HepG2 (cell line): Measurements from ENCODE around the gene DGUOK. TPM values are rescaled to one million over a fixed set of nuclear protein-coding genes. Genes with fewer than 3 reads are reported as not detected.

Source experiments
- ATF1 ChIP-seq: IDR thresholded peaks from 2 replicates; pipeline ENCODE4 v1.6.1; 2016; ENCODE audit warnings: mild to moderate bottlenecking, control low read depth
- FOXA1 ChIP-seq, 2 experiments: fragments of 450-650 bp in 1 of 2; sonication (generic) in 1 of 2; formaldehyde crosslinking in 1 of 2; IDR thresholded peaks; 2 replicates each; pipeline versions ENCODE4 v1.4.0 to v1.6.1; 2016 to 2020; ENCODE audit warnings: missing genetic modification reagents in 1 of 2
- GABPA ChIP-seq, 2 experiments: IDR thresholded peaks; 2 replicates each; pipeline ENCODE4 v1.6.1; 2011 to 2016; ENCODE audit warnings: low read depth in 2 of 2, low read length in 1 of 2, missing biosample characterization in 1 of 2, missing genetic modification characterization in 1 of 2
- IKZF1 ChIP-seq: fragments of 450-650 bp; IDR thresholded peaks from 2 replicates; pipeline ENCODE4 v1.7.1; 2016
- MBNL3 ChIP-seq: fragments of 250-450 bp; sonication (Bioruptor Pico); conservative IDR thresholded peaks from 2 replicates; pipeline ENCODE4 v1.8.0; 2022; ENCODE audit warnings: mild to moderate bottlenecking, inconsistent platforms
- NFATC3 ChIP-seq: sonication (generic); formaldehyde crosslinking; IDR thresholded peaks from 2 replicates; pipeline ENCODE4 v1.5.1; 2020; ENCODE audit warnings: mild to moderate bottlenecking, missing genetic modification reagents
- PAX8 ChIP-seq: sonication (generic); formaldehyde crosslinking; IDR thresholded peaks from 2 replicates; pipeline ENCODE4 v1.8.0; 2022; ENCODE audit warnings: mild to moderate bottlenecking, missing genetic modification reagents, borderline replicate concordance
- RORA ChIP-seq: sonication (generic); formaldehyde crosslinking; IDR thresholded peaks from 2 replicates; pipeline ENCODE4 v1.5.0; 2020; ENCODE audit warnings: mild to moderate bottlenecking, missing genetic modification reagents, moderate library complexity
- SMAD9 ChIP-seq: sonication (generic); formaldehyde crosslinking; IDR thresholded peaks from 2 replicates; pipeline ENCODE4 v1.5.1; 2020; ENCODE audit warnings: mild to moderate bottlenecking, missing genetic modification reagents
- SMC3 ChIP-seq: IDR thresholded peaks from 2 replicates; pipeline ENCODE4 v1.6.1; 2011; ENCODE audit warnings: low read length, improper control_type of control experiment
- TGIF2 ChIP-seq: IDR thresholded peaks from 2 replicates; pipeline ENCODE4 v1.6.1; 2016; ENCODE audit warnings: control low read depth, missing compliant biosample characterization
- THYN1 ChIP-seq: sonication (generic); formaldehyde crosslinking; IDR thresholded peaks from 2 replicates; pipeline ENCODE4 v1.8.1; 2023; ENCODE audit warnings: low read depth, mild to moderate bottlenecking, moderate library complexity, missing genetic modification reagents, borderline replicate concordance
- ZFP36L2 ChIP-seq: sonication (generic); formaldehyde crosslinking; IDR thresholded peaks from 2 replicates; pipeline ENCODE4 v1.4.0; 2020; ENCODE audit warnings: missing genetic modification reagents
- ZFX ChIP-seq: sonication (generic); formaldehyde crosslinking; IDR thresholded peaks from 2 replicates; pipeline ENCODE4 v1.4.0; 2020; ENCODE audit warnings: mild to moderate bottlenecking, low read depth, missing genetic modification reagents, moderate library complexity
- ZFY ChIP-seq: sonication (generic); formaldehyde crosslinking; IDR thresholded peaks from 2 replicates; pipeline ENCODE4 v1.4.0; 2020; ENCODE audit warnings: missing genetic modification reagents
- ZNF10 ChIP-seq: sonication (generic); formaldehyde crosslinking; IDR thresholded peaks from 2 replicates; pipeline ENCODE4 v1.4.0; 2020; ENCODE audit warnings: mild to moderate bottlenecking, low read depth, missing genetic modification reagents, borderline replicate concordance
- ZNF124 ChIP-seq: sonication (generic); formaldehyde crosslinking; IDR thresholded peaks from 2 replicates; pipeline ENCODE4 v1.4.0; 2020; ENCODE audit warnings: missing genetic modification reagents
- ZSCAN9 ChIP-seq: IDR thresholded peaks from 2 replicates; pipeline ENCODE4 v1.6.1; 2016; ENCODE audit warnings: borderline replicate concordance
- polyA plus RNA-seq, 8 experiments: library from polyadenylated mRNA; depleted of rRNA in 3 of 8; stranded (reverse) in 7 of 8; unstranded in 1 of 8; fragments of >200 nt; fragmentation: Illumina TruSeq in 4 of 8; extraction: Trizol in 4 of 8; gene quantifications; 2 replicates each; pipeline versions ENCODE4 v1.2.1 to v1.2.3, GENCODE V29; 2011 to 2016; ENCODE audit warnings: low read depth in 4 of 8, missing spikeins in 1 of 8, mixed read lengths in 1 of 8; ENCODE audit not compliant: insufficient read depth in 1 of 8
- total RNA-seq, 5 experiments: library from RNA; depleted of rRNA; stranded (reverse); fragments of >200 nt; fragmentation: Illumina TruSeq; extraction: Trizol; gene quantifications; 2 replicates each; pipeline ENCODE4 v1.2.3, GENCODE V29; 2016; ENCODE audit warnings: low read depth in 1 of 5
- TF ChIP-seq, protein P1 (sequence below): sonication (generic); formaldehyde crosslinking; IDR thresholded peaks from 2 replicates; pipeline ENCODE4 v1.5.0; 2020; ENCODE audit warnings: mild to moderate bottlenecking, missing genetic modification reagents
- TF ChIP-seq, protein P2 (sequence below): IDR thresholded peaks from 2 replicates; pipeline ENCODE4 v1.6.1; 2016
- TF ChIP-seq, protein P3 (sequence below): sonication (generic); formaldehyde crosslinking; conservative IDR thresholded peaks from 2 replicates; pipeline ENCODE4 v1.5.0; 2020; ENCODE audit warnings: missing genetic modification reagents
- TF ChIP-seq, protein P4 (sequence below): IDR thresholded peaks from 2 replicates; pipeline ENCODE4 v1.6.1; 2016; ENCODE audit warnings: missing genetic modification reagents, missing compliant biosample characterization
- TF ChIP-seq, protein P5 (sequence below): IDR thresholded peaks from 2 replicates; pipeline ENCODE4 v1.6.1; 2016; ENCODE audit warnings: low read depth, borderline replicate concordance

The DGUOK gene
- total and polyA plus RNA-seq, 2 of the 13 experiments (the other 11 are each of a cell fraction or from before 2014, with no cell fraction given) = 105 to 137 TPM

DNA sequence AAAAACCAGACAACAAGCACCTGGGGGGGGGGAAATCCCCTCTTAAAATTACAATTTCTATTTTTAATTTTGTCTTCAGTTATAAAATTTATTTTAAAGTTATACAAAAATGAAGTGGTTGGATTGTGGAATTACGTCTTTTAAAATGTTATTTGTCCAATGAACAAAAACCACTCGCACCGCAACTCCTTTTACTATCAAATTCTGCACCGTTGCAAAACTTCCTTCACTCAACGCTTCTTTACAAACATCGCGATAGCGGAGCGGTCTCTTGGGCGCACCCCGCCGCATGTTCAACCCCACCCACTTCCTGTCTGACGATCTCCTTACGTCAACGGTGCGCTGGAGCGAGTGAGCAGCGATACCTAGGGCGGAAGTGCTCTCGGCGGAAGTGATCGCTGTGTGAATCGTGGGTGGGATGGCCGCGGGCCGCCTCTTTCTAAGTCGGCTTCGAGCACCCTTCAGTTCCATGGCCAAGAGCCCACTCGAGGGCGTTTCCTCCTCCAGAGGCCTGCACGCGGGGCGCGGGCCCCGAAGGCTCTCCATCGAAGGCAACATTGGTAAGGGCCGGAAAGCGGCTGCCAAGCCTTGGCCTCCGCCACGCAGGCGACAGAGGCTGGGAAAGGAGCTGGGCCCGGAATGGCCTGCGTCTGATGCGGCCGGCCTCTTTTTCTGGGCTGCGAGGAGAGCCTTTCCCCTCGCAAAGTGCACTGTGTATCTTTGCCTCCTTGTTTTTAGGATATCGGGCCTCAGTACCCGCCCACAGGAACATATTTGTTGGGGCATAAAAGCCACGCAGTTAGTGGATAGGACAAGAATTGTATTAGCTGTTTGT is at the start of gene DGUOK (continued):
- TF ChIP-seq RORA = no peak
- no peak for TF ChIP-seq FOXA1 (IDR thresholded peaks at IDR 0.05)
- TF ChIP-seq FOXA1 (CRISPR knock-in tag; IDR thresholded peaks at IDR 0.05) = peak; percentile 64
- TF ChIP-seq ZNF10 (CRISPR knock-in tag) = no peak
- TF ChIP-seq, protein P1, sequence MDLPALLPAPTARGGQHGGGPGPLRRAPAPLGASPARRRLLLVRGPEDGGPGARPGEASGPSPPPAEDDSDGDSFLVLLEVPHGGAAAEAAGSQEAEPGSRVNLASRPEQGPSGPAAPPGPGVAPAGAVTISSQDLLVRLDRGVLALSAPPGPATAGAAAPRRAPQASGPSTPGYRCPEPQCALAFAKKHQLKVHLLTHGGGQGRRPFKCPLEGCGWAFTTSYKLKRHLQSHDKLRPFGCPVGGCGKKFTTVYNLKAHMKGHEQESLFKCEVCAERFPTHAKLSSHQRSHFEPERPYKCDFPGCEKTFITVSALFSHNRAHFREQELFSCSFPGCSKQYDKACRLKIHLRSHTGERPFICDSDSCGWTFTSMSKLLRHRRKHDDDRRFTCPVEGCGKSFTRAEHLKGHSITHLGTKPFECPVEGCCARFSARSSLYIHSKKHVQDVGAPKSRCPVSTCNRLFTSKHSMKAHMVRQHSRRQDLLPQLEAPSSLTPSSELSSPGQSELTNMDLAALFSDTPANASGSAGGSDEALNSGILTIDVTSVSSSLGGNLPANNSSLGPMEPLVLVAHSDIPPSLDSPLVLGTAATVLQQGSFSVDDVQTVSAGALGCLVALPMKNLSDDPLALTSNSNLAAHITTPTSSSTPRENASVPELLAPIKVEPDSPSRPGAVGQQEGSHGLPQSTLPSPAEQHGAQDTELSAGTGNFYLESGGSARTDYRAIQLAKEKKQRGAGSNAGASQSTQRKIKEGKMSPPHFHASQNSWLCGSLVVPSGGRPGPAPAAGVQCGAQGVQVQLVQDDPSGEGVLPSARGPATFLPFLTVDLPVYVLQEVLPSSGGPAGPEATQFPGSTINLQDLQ (CRISPR knock-in tag) = no peak
- no peak for TF ChIP-seq IKZF1
- TF ChIP-seq, protein P2, sequence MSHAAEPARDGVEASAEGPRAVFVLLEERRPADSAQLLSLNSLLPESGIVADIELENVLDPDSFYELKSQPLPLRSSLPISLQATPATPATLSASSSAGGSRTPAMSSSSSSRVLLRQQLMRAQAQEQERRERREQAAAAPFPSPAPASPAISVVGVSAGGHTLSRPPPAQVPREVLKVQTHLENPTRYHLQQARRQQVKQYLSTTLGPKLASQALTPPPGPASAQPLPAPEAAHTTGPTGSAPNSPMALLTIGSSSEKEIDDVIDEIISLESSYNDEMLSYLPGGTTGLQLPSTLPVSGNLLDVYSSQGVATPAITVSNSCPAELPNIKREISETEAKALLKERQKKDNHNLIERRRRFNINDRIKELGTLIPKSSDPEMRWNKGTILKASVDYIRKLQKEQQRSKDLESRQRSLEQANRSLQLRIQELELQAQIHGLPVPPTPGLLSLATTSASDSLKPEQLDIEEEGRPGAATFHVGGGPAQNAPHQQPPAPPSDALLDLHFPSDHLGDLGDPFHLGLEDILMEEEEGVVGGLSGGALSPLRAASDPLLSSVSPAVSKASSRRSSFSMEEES (CRISPR knock-in tag) = peak; percentile 47; the same call in 1 of the 2 replicates
- TF ChIP-seq PAX8 (CRISPR knock-in tag) = 0 out of 2 replicates have a peak, but pooled peaks have one; percentile 60
- no peak for TF ChIP-seq SMC3
- TF ChIP-seq, protein P3, sequence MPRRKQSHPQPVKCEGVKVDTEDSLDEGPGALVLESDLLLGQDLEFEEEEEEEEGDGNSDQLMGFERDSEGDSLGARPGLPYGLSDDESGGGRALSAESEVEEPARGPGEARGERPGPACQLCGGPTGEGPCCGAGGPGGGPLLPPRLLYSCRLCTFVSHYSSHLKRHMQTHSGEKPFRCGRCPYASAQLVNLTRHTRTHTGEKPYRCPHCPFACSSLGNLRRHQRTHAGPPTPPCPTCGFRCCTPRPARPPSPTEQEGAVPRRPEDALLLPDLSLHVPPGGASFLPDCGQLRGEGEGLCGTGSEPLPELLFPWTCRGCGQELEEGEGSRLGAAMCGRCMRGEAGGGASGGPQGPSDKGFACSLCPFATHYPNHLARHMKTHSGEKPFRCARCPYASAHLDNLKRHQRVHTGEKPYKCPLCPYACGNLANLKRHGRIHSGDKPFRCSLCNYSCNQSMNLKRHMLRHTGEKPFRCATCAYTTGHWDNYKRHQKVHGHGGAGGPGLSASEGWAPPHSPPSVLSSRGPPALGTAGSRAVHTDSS = no peak
- TF ChIP-seq GABPA (IDR thresholded peaks at IDR 0.05; ENCODE audit: low read depth, low read length) = peak; percentile 90
- peak; percentile 98 for TF ChIP-seq GABPA (CRISPR knock-in tag; IDR thresholded peaks at IDR 0.05; ENCODE audit: low read depth)
- peak; percentile 100 for TF ChIP-seq ZFX (CRISPR knock-in tag)
- TF ChIP-seq ZFP36L2 (CRISPR knock-in tag) = no peak
- peak; percentile 88 for TF ChIP-seq TGIF2 (CRISPR knock-in tag)
- TF ChIP-seq ZNF124 (CRISPR knock-in tag) = peak; percentile 90
- no peak for TF ChIP-seq THYN1
- TF ChIP-seq ZSCAN9 (CRISPR knock-in tag) = peak; percentile 96
- TF ChIP-seq ZFY = peak; percentile 99
- peak; percentile 57; the same call in 1 of the 2 replicates for TF ChIP-seq NFATC3 (CRISPR knock-in tag)
- TF ChIP-seq, protein P4, sequence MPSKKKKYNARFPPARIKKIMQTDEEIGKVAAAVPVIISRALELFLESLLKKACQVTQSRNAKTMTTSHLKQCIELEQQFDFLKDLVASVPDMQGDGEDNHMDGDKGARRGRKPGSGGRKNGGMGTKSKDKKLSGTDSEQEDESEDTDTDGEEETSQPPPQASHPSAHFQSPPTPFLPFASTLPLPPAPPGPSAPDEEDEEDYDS (CRISPR knock-in tag) = peak; percentile 90
- TF ChIP-seq MBNL3 (CRISPR knock-in tag) = no peak
- peak; percentile 77; the same call in 1 of the 2 replicates for TF ChIP-seq SMAD9 (CRISPR knock-in tag)
- TF ChIP-seq ATF1 (CRISPR knock-in tag) = peak; percentile 97
- TF ChIP-seq, protein P5, sequence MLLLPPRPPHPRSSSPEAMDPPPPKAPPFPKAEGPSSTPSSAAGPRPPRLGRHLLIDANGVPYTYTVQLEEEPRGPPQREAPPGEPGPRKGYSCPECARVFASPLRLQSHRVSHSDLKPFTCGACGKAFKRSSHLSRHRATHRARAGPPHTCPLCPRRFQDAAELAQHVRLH (CRISPR knock-in tag) = peak; percentile 98
